Upper lobe of left lung (tissue), 4 donors: ENCODE measurements around the gene TIGIT.

Experiments used
- POLR2A ChIP-seq, 4 donors: fragments of 450-650 bp; IDR thresholded peaks; one replicate each; pipeline ENCODE4 v1.5.1; 2016 to 2017; ENCODE audit warnings: antibody characterized with exemption in 4 of 4, mild to moderate bottlenecking in 2 of 4
- TF ChIP-seq, protein P1 (sequence below), 6 experiments: fragments of 450-650 bp in 4 of 6; fragments of 200-600 bp in 2 of 6; sonication (generic) in 2 of 6; IDR thresholded peaks; one replicate each; pipeline ENCODE4 v1.5.1; 2016 to 2019; ENCODE audit warnings: antibody characterized with exemption in 6 of 6

DNA sequence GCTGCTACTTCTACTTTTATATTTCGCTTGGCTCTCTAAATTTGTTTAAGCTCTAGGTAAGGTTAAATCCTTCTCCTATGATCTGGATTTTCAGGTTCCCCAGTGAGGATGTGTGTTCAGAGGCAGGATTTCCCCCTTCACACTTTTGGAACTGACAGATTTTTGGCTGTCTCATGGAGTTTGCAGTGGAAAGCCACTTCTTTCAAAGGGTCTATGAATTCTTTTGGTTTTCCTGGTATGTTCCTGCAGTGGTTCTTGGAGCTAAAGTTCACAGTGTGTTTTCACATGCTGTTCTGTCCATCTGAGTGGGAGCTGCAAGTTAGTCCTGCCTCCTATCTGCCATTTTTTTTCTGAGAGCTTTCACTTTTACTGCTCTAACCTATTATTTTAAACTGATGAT is 21.6 kb upstream of the TIGIT start:
- TF ChIP-seq, protein P1, sequence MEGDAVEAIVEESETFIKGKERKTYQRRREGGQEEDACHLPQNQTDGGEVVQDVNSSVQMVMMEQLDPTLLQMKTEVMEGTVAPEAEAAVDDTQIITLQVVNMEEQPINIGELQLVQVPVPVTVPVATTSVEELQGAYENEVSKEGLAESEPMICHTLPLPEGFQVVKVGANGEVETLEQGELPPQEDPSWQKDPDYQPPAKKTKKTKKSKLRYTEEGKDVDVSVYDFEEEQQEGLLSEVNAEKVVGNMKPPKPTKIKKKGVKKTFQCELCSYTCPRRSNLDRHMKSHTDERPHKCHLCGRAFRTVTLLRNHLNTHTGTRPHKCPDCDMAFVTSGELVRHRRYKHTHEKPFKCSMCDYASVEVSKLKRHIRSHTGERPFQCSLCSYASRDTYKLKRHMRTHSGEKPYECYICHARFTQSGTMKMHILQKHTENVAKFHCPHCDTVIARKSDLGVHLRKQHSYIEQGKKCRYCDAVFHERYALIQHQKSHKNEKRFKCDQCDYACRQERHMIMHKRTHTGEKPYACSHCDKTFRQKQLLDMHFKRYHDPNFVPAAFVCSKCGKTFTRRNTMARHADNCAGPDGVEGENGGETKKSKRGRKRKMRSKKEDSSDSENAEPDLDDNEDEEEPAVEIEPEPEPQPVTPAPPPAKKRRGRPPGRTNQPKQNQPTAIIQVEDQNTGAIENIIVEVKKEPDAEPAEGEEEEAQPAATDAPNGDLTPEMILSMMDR (IDR thresholded peaks at IDR 0.05), result no peak
- no peak for TF ChIP-seq POLR2A (IDR thresholded peaks at IDR 0.05)
